Sigmoid colon (tissue), 4 donors: ENCODE data around the gene DCAF11.

ENCODE experiments used
- POLR2A ChIP-seq, 2 donors: fragments of 450-650 bp; IDR thresholded peaks; one replicate each; pipeline ENCODE4 v1.6.1; 2016; ENCODE audit warnings: antibody characterized with exemption in 2 of 2, mild to moderate bottlenecking in 2 of 2, moderate library complexity in 2 of 2
- POLR2AphosphoS5 ChIP-seq, 4 donors: sonication (generic); formaldehyde crosslinking; IDR thresholded peaks; one replicate each; pipeline ENCODE4 v1.6.1; 2017; ENCODE audit warnings: antibody characterized with exemption in 4 of 4
- TF ChIP-seq, protein P1 (sequence below), 4 experiments: fragments of 450-650 bp in 3 of 4; fragments of 200-600 bp in 1 of 4; IDR thresholded peaks; one replicate each; pipeline ENCODE4 v1.5.1; 2016 to 2019; ENCODE audit warnings: antibody characterized with exemption in 4 of 4, mild to moderate bottlenecking in 3 of 4, moderate library complexity in 2 of 4

DNA sequence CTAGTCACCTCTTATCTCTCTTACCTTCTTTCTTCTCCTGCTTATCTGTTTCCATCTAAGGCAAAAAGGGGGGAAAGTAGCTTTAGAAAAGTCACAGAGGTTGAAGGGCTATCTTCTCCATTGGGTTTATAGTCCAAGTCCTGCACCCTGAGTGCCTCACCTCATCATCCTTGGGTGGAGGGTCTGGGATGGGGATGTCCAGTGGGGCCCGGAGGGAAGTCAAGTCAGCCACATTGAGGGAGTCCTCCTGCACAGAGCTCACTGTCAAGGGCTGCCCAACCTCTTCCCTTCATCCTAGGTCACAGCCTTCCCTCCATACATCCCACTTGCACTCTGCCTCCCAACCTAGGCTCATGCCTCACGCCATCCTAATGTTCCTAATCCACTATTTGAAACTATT lies 30.6 kb downstream of the DCAF11 start:
- TF ChIP-seq POLR2A (IDR thresholded peaks at IDR 0.05) (no peak), POLR2AphosphoS5 (IDR thresholded peaks at IDR 0.05) (no peak)
- TF ChIP-seq, protein P1, sequence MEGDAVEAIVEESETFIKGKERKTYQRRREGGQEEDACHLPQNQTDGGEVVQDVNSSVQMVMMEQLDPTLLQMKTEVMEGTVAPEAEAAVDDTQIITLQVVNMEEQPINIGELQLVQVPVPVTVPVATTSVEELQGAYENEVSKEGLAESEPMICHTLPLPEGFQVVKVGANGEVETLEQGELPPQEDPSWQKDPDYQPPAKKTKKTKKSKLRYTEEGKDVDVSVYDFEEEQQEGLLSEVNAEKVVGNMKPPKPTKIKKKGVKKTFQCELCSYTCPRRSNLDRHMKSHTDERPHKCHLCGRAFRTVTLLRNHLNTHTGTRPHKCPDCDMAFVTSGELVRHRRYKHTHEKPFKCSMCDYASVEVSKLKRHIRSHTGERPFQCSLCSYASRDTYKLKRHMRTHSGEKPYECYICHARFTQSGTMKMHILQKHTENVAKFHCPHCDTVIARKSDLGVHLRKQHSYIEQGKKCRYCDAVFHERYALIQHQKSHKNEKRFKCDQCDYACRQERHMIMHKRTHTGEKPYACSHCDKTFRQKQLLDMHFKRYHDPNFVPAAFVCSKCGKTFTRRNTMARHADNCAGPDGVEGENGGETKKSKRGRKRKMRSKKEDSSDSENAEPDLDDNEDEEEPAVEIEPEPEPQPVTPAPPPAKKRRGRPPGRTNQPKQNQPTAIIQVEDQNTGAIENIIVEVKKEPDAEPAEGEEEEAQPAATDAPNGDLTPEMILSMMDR (IDR thresholded peaks at IDR 0.05) = no peak
